Liver (tissue), 9 donors: ENCODE results near the gene PEX11G. TPM values are rescaled to one million over a fixed set of nuclear protein-coding genes. Genes with fewer than 3 reads are reported as not detected.

Source experiments
- DNase-seq: peaks from one replicate; pipeline ENCODE4 v3.0.0-alpha.2; 2017; ENCODE audit warnings: low spot score
- H3K27ac ChIP-seq, 2 donors: one replicate each; pipeline ENCODE4 v1.7.0; 2013; ENCODE audit warnings: inconsistent platforms in 2 of 2, low read length in 2 of 2, control low read depth in 1 of 2, low read depth in 1 of 2, mild to moderate bottlenecking in 1 of 2
- H3K27me3 ChIP-seq, 4 donors: one replicate each; pipeline versions ENCODE4 v1.6.1 to v1.7.0; 2013; ENCODE audit warnings: low read length in 3 of 4, inconsistent platforms in 1 of 4, mild to moderate bottlenecking in 1 of 4, moderate library complexity in 1 of 4; ENCODE audit not compliant: control insufficient read depth in 4 of 4, insufficient read depth in 4 of 4
- H3K36me3 ChIP-seq, 4 donors: one replicate each; pipeline versions ENCODE4 v1.6.1 to v1.7.0; 2013; ENCODE audit warnings: low read length in 3 of 4, mild to moderate bottlenecking in 3 of 4, low read depth in 1 of 4, moderate library complexity in 1 of 4; ENCODE audit not compliant: control insufficient read depth in 4 of 4, insufficient read depth in 3 of 4
- H3K4me1 ChIP-seq, 4 donors: one replicate each; pipeline versions ENCODE4 v1.6.1 to v1.7.0; 2013; ENCODE audit warnings: low read length in 3 of 4, mild to moderate bottlenecking in 3 of 4, moderate library complexity in 1 of 4; ENCODE audit not compliant: control insufficient read depth in 4 of 4, insufficient read depth in 4 of 4
- H3K4me3 ChIP-seq, 3 donors: one replicate each; pipeline versions ENCODE4 v1.6.1 to v1.7.0; 2013; ENCODE audit warnings: low read length in 3 of 3, control low read depth in 1 of 3, low read depth in 1 of 3, mild to moderate bottlenecking in 1 of 3
- H3K9ac ChIP-seq, 2 donors: one replicate each; pipeline ENCODE4 v1.7.0; 2013; ENCODE audit warnings: low read length in 2 of 2, mild to moderate bottlenecking in 2 of 2, moderate library complexity in 2 of 2, control low read depth in 1 of 2, low read depth in 1 of 2
- H3K9me3 ChIP-seq, 4 donors: one replicate each; pipeline versions ENCODE4 v1.6.1 to v1.7.0; 2013; ENCODE audit warnings: low read length in 3 of 4; ENCODE audit not compliant: control insufficient read depth in 4 of 4
- ATF3 ChIP-seq: IDR thresholded peaks from 2 replicates; pipeline ENCODE4 v1.6.1; 2016; ENCODE audit warnings: antibody characterized with exemption
- CTCF ChIP-seq: fragments of 150-350 bp; IDR thresholded peaks from 2 replicates; pipeline ENCODE4 v1.5.1; 2017; ENCODE audit warnings: improper control_type of control experiment, low read depth, low read length; ENCODE audit not compliant: missing input control
- EGR1 ChIP-seq, 2 donors: IDR thresholded peaks; 2 replicates each; pipeline ENCODE4 v1.6.1; 2016 to 2018; ENCODE audit warnings: antibody characterized with exemption in 2 of 2, low read depth in 2 of 2
- FOXA1 ChIP-seq: IDR thresholded peaks from 2 replicates; pipeline ENCODE4 v1.6.1; 2016; ENCODE audit warnings: antibody characterized with exemption
- GABPA ChIP-seq, 2 donors: IDR thresholded peaks in 1 of 2; conservative IDR thresholded peaks in 1 of 2; 2 replicates each; pipeline ENCODE4 v1.6.1; 2016; ENCODE audit warnings: antibody characterized with exemption in 2 of 2, mild to moderate bottlenecking in 1 of 2, moderate library complexity in 1 of 2
- HNF4A ChIP-seq, 2 donors: conservative IDR thresholded peaks; 2 replicates each; pipeline ENCODE4 v1.6.1; 2016; ENCODE audit warnings: antibody characterized with exemption in 2 of 2, mild to moderate bottlenecking in 2 of 2
- HNF4G ChIP-seq: IDR thresholded peaks from 2 replicates; pipeline ENCODE4 v1.6.1; 2016; ENCODE audit warnings: antibody characterized with exemption
- JUND ChIP-seq, 2 donors: IDR thresholded peaks; 2 replicates each; pipeline ENCODE4 v1.6.1; 2016; ENCODE audit warnings: antibody characterized with exemption in 2 of 2
- NR2F2 ChIP-seq: IDR thresholded peaks from 2 replicates; pipeline ENCODE4 v1.6.1; 2016; ENCODE audit warnings: antibody characterized with exemption
- RAD21 ChIP-seq, 2 donors: IDR thresholded peaks; 2 replicates each; pipeline ENCODE4 v1.6.1; 2016; ENCODE audit warnings: antibody characterized with exemption in 2 of 2, mild to moderate bottlenecking in 2 of 2
- REST ChIP-seq: IDR thresholded peaks from 2 replicates; pipeline ENCODE4 v1.6.1; 2016; ENCODE audit warnings: antibody characterized with exemption, mild to moderate bottlenecking
- RXRA ChIP-seq, 2 donors: IDR thresholded peaks; 2 replicates each; pipeline ENCODE4 v1.6.1; 2017 to 2018; ENCODE audit warnings: antibody characterized with exemption in 2 of 2, mild to moderate bottlenecking in 1 of 2
- TAF1 ChIP-seq: conservative IDR thresholded peaks from 2 replicates; pipeline ENCODE4 v1.6.1; 2016; ENCODE audit warnings: antibody characterized with exemption, mild to moderate bottlenecking
- YY1 ChIP-seq: IDR thresholded peaks from 2 replicates; pipeline ENCODE4 v1.6.1; 2016; ENCODE audit warnings: antibody characterized with exemption, mild to moderate bottlenecking
- WGBS: extraction: QIAGEN DNeasy Blood & Tissue Kit; methylation state at CpG from one replicate; pipeline ENCODE4 v1.1.7; 2013; 5-methylcytosine and 5-hydroxymethylcytosine counted together
- polyA plus RNA-seq, 2 donors: library from polyadenylated mRNA; stranded (reverse) in 1 of 2; unstranded in 1 of 2; fragments of 200-250 nt in 1 of 2; fragments of >200 nt in 1 of 2; fragmentation: Nextera tagmentation in 1 of 2; extraction: Ambion mirVana in 1 of 2; gene quantifications; one replicate each; pipeline versions ENCODE4 v1.2.1 to v1.2.3, GENCODE V29; 2013 to 2015
- total RNA-seq, 2 donors: library from RNA; depleted of rRNA; stranded (reverse); fragments of >200 nt; gene quantifications; one replicate each; pipeline ENCODE4 v1.2.3, GENCODE V29; 2014
- TF ChIP-seq, protein P1 (sequence below): IDR thresholded peaks from 2 replicates; pipeline ENCODE4 v1.6.1; 2016; ENCODE audit warnings: antibody characterized with exemption
- donor health status: healthy.
- donor health status: healthy.
- donor health status: healthy.
- donor health status: healthy.
- donor health status: healthy.

PEX11G gene
- total and polyA plus RNA-seq, 4 donors = 1.9 to 10.9 (median 8.2) TPM

- Histone ChIP-seq H3K4me3 (no peak overlapping the region), H3K9ac (no peak overlapping the region), H3K4me1 (no peaks in the 10 kb centered on the region), H3K27ac (no peak overlapping the region), H3K36me3 (peaks cover 8 to 36% (median 16%) of the 10 kb centered on the region in 4 donors), H3K9me3 (no peaks in the 10 kb centered on the region), H3K27me3 (no peaks in the 10 kb centered on the region)
- 90% methylated on average over 31 of the region's 31 CpGs for WGBS
- DNase-seq = no peak
- TF ChIP-seq HNF4G (no peak), REST (no peak), ATF3 (no peak), EGR1 (IDR thresholded peaks at IDR 0.05; ENCODE audit: low read depth in 2 of 2) (no peak), CTCF (no peak), HNF4A (conservative IDR thresholded peaks at IDR 0.05) (no peak), YY1 (no peak), NR2F2 (no peak), RAD21 (IDR thresholded peaks at IDR 0.05) (no peak), JUND (IDR thresholded peaks at IDR 0.05) (no peak), TAF1 (no peak), RXRA (IDR thresholded peaks at IDR 0.05) (no peak), GABPA (IDR thresholded peaks at IDR 0.05 in 1 of 2, conservative IDR thresholded peaks at IDR 0.05 in 1 of 2) (no peak)
- TF ChIP-seq, protein P1, sequence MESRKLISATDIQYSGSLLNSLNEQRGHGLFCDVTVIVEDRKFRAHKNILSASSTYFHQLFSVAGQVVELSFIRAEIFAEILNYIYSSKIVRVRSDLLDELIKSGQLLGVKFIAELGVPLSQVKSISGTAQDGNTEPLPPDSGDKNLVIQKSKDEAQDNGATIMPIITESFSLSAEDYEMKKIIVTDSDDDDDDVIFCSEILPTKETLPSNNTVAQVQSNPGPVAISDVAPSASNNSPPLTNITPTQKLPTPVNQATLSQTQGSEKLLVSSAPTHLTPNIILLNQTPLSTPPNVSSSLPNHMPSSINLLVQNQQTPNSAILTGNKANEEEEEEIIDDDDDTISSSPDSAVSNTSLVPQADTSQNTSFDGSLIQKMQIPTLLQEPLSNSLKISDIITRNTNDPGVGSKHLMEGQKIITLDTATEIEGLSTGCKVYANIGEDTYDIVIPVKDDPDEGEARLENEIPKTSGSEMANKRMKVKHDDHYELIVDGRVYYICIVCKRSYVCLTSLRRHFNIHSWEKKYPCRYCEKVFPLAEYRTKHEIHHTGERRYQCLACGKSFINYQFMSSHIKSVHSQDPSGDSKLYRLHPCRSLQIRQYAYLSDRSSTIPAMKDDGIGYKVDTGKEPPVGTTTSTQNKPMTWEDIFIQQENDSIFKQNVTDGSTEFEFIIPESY = no peak
These were observed 18.1 kb downstream of the PEX11G start for GRCh38 chr19:7470540-7471305.

GRCh38 chr19:7469669-7470285 lies 19.1 kb downstream of the PEX11G start:
- H3K27ac ChIP-seq = no peak overlapping the region
- H3K4me1 ChIP-seq = no peaks in the 10 kb centered on the region
- WGBS = 94% methylated on average over 31 of the region's 31 CpGs
- H3K36me3 ChIP-seq = peaks cover 8 to 36% (median 15%) of the 10 kb centered on the region in 4 donors
- TF ChIP-seq HNF4A (conservative IDR thresholded peaks at IDR 0.05) (no peak), HNF4G (no peak), FOXA1 (no peak)
- H3K27me3 ChIP-seq = no peaks in the 10 kb centered on the region
- no peak overlapping the region for H3K4me3 ChIP-seq
- H3K9ac ChIP-seq = no peak overlapping the region
- no peaks in the 10 kb centered on the region for H3K9me3 ChIP-seq
- no peak for DNase-seq
